Endothelial cell of umbilical vein (primary cell): ENCODE measurements around the gene DTL.

Source experiments
- CTCF ChIP-seq, 2 donors: IDR thresholded peaks; 1 replicate in 1 of 2; 2 replicates in 1 of 2; pipeline ENCODE4 v1.5.1; 2011; ENCODE audit warnings: low read length in 2 of 2, mild to moderate bottlenecking in 2 of 2, moderate library complexity in 2 of 2, control low read depth in 1 of 2, inconsistent platforms in 1 of 2, low read depth in 1 of 2; ENCODE audit not compliant: insufficient read depth in 1 of 2; ENCODE audit errors: extremely low read depth in 1 of 2
- EZH2 ChIP-seq: IDR thresholded peaks from 2 replicates; pipeline ENCODE4 v1.6.1; 2012; ENCODE audit warnings: borderline replicate concordance, low read depth, mild to moderate bottlenecking, moderate library complexity, low read length, inconsistent platforms; ENCODE audit not compliant: severe bottlenecking
- GATA2 ChIP-seq: IDR thresholded peaks from 2 replicates; pipeline ENCODE4 v1.7.0; 2011; ENCODE audit warnings: low read depth, mild to moderate bottlenecking, moderate library complexity, mixed read lengths, low read length; ENCODE audit not compliant: insufficient read length, insufficient read depth
- JUN ChIP-seq: IDR thresholded peaks from 2 replicates; pipeline ENCODE4 v1.6.1; 2011; ENCODE audit warnings: borderline replicate concordance, low read depth; ENCODE audit not compliant: insufficient read length, insufficient read depth
- MYC ChIP-seq: IDR thresholded peaks from one replicate; pipeline ENCODE4 v1.6.1; 2011; ENCODE audit warnings: mild to moderate bottlenecking, low read depth, low read length
- POLR2A ChIP-seq: IDR thresholded peaks from 2 replicates; pipeline ENCODE4 v1.6.1; 2012; ENCODE audit warnings: low read depth, mild to moderate bottlenecking, control low read depth, low read length
- POLR2AphosphoS5 ChIP-seq: IDR thresholded peaks from 2 replicates; pipeline ENCODE4 v1.6.1; 2012; ENCODE audit warnings: low read depth, mild to moderate bottlenecking, control low read depth, low read length, moderate library complexity; ENCODE audit not compliant: insufficient read depth
- TF ChIP-seq, protein P1 (sequence below): IDR thresholded peaks from 2 replicates; pipeline ENCODE4 v1.6.1; 2011; ENCODE audit not compliant: insufficient read depth, insufficient read length

DNA sequence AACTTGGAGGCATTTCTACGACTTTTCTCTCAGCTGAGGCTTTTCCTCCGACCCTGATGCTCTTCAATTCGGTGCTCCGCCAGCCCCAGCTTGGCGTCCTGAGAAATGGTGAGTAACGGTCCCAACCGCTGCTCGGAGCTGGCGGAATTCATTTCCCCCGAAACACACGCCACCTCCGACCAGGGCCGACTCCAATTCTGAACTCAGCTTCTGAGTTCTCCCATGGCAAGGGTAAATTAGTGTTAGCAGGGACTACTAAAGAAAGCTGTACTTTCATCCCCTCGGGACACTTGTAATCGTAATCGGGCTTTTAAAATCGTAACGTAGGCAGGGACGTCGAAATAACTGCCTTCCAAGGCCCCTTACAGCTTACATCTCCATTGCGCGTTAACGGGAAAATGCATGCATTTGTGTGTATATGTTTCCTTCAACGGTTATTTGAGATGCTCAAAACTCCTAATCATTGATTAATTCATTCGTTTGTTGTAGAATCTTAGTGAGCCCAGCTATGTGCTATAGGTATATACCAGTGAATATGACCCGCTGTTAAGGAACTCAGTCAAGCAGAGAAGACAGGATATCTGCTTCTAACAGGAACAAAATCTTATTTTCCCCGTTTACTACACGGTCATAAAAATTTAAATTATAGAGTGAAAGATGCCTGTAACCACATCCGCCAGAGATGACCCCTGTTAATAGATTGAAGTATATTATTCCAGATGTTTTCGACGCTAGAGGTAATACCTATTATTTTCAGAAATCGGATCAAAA is 472 bp downstream of the DTL start:
- TF ChIP-seq POLR2A (no peak), EZH2 (no peak), CTCF (IDR thresholded peaks at IDR 0.05; ENCODE audit: extremely low read depth in 1 of 2, insufficient read depth in 1 of 2, low read depth in 1 of 2, low read length in 2 of 2) (no peak), POLR2AphosphoS5 (no peak), MYC (no peak), JUN (no peak), GATA2 (no peak)
- TF ChIP-seq, protein P1, sequence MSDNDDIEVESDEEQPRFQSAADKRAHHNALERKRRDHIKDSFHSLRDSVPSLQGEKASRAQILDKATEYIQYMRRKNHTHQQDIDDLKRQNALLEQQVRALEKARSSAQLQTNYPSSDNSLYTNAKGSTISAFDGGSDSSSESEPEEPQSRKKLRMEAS = no peak
